ENCODE results near the gene PIPOX. TPM values are rescaled to one million over a fixed set of nuclear protein-coding genes. Genes with fewer than 3 reads are reported as not detected.

PIPOX gene, protein sequence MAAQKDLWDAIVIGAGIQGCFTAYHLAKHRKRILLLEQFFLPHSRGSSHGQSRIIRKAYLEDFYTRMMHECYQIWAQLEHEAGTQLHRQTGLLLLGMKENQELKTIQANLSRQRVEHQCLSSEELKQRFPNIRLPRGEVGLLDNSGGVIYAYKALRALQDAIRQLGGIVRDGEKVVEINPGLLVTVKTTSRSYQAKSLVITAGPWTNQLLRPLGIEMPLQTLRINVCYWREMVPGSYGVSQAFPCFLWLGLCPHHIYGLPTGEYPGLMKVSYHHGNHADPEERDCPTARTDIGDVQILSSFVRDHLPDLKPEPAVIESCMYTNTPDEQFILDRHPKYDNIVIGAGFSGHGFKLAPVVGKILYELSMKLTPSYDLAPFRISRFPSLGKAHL
- 1 to 10 TPM; 1.1 to 1.3 TPM for total RNA-seq
- polyA plus RNA-seq (ENCODE audit: insufficient read length in 6 of 6), result 1 to 10 TPM; 1.7 to 3.3 (median 2.3) TPM
- long read RNA-seq, donor 1, result 0 reads
- long read RNA-seq, donor 2, result 0 reads
- long read RNA-seq, donor 3, result 0 reads
- long read RNA-seq, donor 4, partial matches to known transcripts, result 0 of 1 reads
- long read RNA-seq, donor 4, other reads (novel, unspliced or antisense), result 1 of 1 reads
- long read RNA-seq, donor 5, result 0 reads
- long read RNA-seq, donor 6, result 0 reads
- long read RNA-seq, donor 7, result 0 reads
- long read RNA-seq, donor 8, result 0 reads
- long read RNA-seq, donor 9, result 0 reads
- long read RNA-seq, donor 10, result 0 reads
- long read RNA-seq, donor 11, result 0 reads
- long read RNA-seq, donor 12, result 0 reads

DNA sequence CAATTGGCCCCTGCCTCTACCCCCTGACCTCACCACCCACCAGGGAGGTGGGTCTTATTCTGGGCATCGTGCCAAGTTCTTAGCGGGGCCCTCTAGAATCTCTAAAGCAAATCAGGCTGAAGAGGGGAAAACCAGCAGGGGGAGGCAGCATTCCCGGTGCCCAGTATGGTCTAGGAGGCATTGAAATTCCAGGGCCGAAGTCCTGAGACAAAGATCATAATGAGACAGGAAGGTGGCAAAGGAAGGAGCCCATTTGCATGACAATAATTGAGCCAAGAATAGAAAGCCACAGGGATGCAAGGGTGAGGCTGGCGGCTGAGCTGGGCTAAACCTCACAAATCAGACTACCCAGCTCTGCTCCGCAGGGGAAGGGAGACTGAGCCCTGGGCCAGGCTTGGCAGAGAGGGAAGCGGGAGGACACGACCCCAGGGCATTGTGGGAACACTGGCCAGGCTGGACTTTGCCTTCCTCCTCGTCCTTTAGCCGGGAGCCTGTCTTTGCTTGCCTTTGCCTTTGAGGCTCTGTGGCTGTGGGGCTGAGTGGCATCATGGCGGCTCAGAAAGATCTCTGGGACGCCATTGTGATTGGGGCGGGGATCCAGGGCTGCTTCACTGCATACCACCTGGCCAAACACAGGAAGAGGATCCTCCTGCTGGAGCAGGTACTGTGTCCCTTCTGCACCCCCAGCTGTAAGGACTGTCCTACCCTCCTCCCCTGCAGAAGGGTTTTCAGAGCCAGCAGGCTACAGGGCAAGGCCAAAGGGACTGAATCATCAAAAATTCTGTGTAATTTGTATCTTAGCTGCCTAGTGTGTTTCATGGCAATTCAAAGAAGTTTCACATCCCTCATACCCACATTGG is at the start of gene PIPOX:
Gene PIPOX (plus strand): TSS at position 463 of the 860 bp plus-strand sequence. CDS start 85 bp downstream, at position 548.
- TF ChIP-seq, protein P1, sequence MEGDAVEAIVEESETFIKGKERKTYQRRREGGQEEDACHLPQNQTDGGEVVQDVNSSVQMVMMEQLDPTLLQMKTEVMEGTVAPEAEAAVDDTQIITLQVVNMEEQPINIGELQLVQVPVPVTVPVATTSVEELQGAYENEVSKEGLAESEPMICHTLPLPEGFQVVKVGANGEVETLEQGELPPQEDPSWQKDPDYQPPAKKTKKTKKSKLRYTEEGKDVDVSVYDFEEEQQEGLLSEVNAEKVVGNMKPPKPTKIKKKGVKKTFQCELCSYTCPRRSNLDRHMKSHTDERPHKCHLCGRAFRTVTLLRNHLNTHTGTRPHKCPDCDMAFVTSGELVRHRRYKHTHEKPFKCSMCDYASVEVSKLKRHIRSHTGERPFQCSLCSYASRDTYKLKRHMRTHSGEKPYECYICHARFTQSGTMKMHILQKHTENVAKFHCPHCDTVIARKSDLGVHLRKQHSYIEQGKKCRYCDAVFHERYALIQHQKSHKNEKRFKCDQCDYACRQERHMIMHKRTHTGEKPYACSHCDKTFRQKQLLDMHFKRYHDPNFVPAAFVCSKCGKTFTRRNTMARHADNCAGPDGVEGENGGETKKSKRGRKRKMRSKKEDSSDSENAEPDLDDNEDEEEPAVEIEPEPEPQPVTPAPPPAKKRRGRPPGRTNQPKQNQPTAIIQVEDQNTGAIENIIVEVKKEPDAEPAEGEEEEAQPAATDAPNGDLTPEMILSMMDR (IDR thresholded peaks at IDR 0.05), result no peak
- no peaks in the 10 kb centered on the region for H3K36me3 ChIP-seq
- peaks cover 6 to 15% of the 10 kb centered on the region in 2 donors for H3K4me1 ChIP-seq
- H3K27ac ChIP-seq, result peak within 1 kb of the TSS in 1 of 2 donors; percentile 71
- DNase-seq, result peak in 3 of 4 donors; percentile 46 to 83 (median 49)
- no peaks in the 10 kb centered on the region for H3K9me3 ChIP-seq
- peak; percentile 68 for ATAC-seq
- H3K4me3 ChIP-seq, result no peak within 1 kb of the TSS
- H3K27me3 ChIP-seq, result peaks cover 0 to 9% of the 10 kb centered on the region in 2 donors
- intact Hi-C loops (cut with DNase I), result no loop called here

DNA sequence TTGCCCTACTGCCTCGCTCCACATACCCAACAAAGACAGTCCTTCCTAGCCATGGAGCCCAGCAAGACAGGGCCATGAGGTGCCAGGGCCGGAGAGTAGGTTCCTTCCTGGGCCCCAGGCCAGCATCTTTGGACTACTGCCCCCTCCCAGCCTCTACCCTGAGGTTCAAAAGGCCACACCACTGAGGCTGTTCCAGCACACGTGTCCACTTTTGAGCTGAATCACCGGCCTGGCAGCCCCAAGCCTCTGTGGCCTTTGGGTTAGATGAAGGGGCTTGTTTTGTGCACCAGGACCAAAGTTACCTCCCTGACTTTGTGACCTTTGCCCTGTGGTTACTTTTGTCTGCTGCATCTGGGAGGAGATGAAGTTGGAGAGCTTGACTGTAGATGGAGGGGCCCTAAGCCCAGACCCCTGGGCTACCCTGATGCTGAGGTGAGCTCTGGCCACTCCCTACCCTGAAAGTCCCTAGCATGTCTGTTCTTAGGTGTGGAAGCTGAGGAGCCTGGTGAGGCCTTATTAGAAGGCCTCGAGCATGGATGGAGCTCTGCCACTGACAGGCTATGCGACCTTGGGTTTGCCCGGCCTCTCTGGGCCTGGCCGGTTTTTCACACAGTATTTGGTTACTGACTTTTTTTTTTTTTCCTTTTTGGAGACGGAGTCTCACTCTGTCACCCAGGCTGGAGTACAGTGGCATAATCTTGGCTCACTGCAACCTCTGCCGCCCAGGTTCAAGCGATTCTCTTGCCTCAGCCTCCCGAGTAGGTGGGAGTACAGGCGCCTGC is 49.1 kb upstream of the PIPOX start:
- intact Hi-C loops (cut with DNase I), result no loop called here
- Histone ChIP-seq H3K9me3 (no peaks in the 10 kb centered on the region), H3K36me3 (no peaks in the 10 kb centered on the region), H3K4me1 (no peaks in the 10 kb centered on the region), H3K27me3 (peaks cover 0 to 43% of the 10 kb centered on the region in 2 donors), H3K4me3 (no peak overlapping the region), H3K27ac (no peak overlapping the region)
- DNase-seq (no peak), ATAC-seq (no peak)
- TF ChIP-seq, protein P1 (IDR thresholded peaks at IDR 0.05), result no peak

DNA sequence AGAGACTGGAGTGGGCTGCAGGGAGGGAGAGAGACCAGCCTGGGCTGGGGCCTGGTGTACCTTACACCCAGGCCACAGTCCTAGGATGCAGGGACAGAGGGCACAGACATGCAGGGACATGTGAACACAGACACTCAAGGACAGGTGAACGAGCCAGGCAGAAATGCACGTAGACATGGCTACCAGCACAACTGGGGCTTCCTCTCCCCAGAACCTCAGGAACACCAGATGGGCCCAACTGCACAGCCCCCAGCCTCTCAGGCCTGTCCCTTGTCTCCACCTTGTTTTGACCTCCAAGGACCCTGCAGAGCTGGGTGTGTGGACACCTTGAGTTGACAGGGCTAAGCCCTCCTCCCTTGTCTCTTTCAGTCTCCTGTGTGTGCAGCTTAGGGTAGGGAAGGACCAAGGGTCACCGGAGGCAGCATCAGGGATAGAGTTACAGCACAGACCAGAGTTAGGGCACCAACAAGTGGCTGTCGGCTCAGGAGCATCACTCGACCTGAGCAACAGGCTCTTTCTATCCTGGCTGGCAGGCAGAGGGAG is 46.3 kb upstream of the PIPOX start:
- Histone ChIP-seq H3K4me3 (no peak overlapping the region), H3K36me3 (no peaks in the 10 kb centered on the region), H3K9me3 (no peaks in the 10 kb centered on the region), H3K4me1 (no peaks in the 10 kb centered on the region), H3K27me3 (peaks cover 0 to 60% of the 10 kb centered on the region in 2 donors), H3K27ac (no peak overlapping the region)
- ATAC-seq (no peak), DNase-seq (no peak)
- intact Hi-C loops (cut with DNase I), result no loop called here
- TF ChIP-seq, protein P1 (IDR thresholded peaks at IDR 0.05), result no peak

DNA sequence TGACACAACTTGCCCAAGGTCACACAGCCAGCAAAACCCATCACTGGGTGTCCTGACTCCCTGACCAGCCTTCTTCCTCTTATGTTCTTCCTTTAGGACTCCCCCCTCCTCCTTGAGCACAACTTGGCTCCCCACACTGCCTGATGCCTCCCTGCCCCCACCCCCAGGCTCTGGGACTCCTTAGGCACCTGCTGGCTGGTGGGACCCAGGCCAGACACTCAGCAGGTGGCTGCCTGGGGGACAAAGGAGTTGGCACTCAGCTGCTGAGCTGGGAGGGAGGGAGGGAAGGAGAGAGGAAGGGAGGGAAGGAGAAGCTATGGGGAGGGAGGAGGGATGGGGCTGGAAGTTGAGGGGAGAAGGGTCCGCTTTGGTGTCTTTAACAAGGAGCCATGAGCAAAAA is 45.1 kb upstream of the PIPOX start:
- H3K4me3 ChIP-seq, result no peak overlapping the region
- no peaks in the 10 kb centered on the region for H3K4me1 ChIP-seq
- H3K27me3 ChIP-seq, result peaks cover 0 to 64% of the 10 kb centered on the region in 2 donors
- ATAC-seq, result no peak
- TF ChIP-seq, protein P1 (IDR thresholded peaks at IDR 0.05), result no peak
- H3K9me3 ChIP-seq, result no peaks in the 10 kb centered on the region
- DNase-seq, result no peak
- no peak overlapping the region for H3K27ac ChIP-seq
- no peaks in the 10 kb centered on the region for H3K36me3 ChIP-seq
- intact Hi-C loops (cut with DNase I), result no loop called here

Measured in left lung (tissue), 14 donors.